B cell (primary cell): ENCODE data around the gene C14orf119. TPM values are rescaled to one million over a fixed set of nuclear protein-coding genes. Genes with fewer than 3 reads are reported as not detected.

Experiments
- ATAC-seq: fragments of 200-7000 bp; cut with Tn5 transposase; one replicate; pipeline ENCODE4 v1.10.0; 2021; ENCODE audit warnings: low read depth, mild to moderate bottlenecking, moderate number of reproducible peaks, moderate library complexity
- CTCF ChIA-PET: fragments of 350-600 bp; sonication (Branson Sonifier 250); formaldehyde crosslinking; loops from one replicate; lab custom pipeline; 2021; ENCODE audit warnings: antibody characterized with exemption, inconsistent platforms; lab: Charles Lee
- POLR2A ChIA-PET: fragments of 350-600 bp; sonication (Branson Sonifier 250); formaldehyde crosslinking; loops from one replicate; lab custom pipeline; 2021; ENCODE audit warnings: antibody characterized with exemption; lab: Charles Lee
- DNase-seq: peaks from one replicate; pipeline ENCODE4 v3.0.0; 2013
- H2AFZ ChIP-seq: 2 replicates; pipeline ENCODE4 v1.6.1; 2012; ENCODE audit warnings: mild to moderate bottlenecking, low read depth, low read length; ENCODE audit not compliant: insufficient read depth, poor library complexity, severe bottlenecking
- H3K27ac ChIP-seq, 2 donors: 1 replicate in 1 of 2; 2 replicates in 1 of 2; pipeline ENCODE4 v1.5.1; 2012 to 2013; ENCODE audit warnings: low read length in 2 of 2, mild to moderate bottlenecking in 2 of 2, moderate library complexity in 1 of 2
- H3K27me3 ChIP-seq, 4 experiments: fragments of 200-600 bp in 1 of 4; sonication (generic) in 1 of 4; replicated peaks in 1 of 4; 1 replicate in 2 of 4; 2 replicates in 2 of 4; pipeline versions ENCODE4 v1.6.1 to v1.7.0; 2013 to 2016; ENCODE audit warnings: low read length in 3 of 4, mild to moderate bottlenecking in 2 of 4, mixed read lengths in 1 of 4, moderate library complexity in 1 of 4; ENCODE audit not compliant: insufficient read depth in 4 of 4, control insufficient read depth in 3 of 4; ENCODE audit errors: control extremely low read depth in 1 of 4
- H3K36me3 ChIP-seq, 2 experiments: replicated peaks in 1 of 2; 1 replicate in 1 of 2; 2 replicates in 1 of 2; pipeline versions ENCODE4 v1.6.1 to v1.7.1; 2013; ENCODE audit warnings: low read length in 1 of 2; ENCODE audit not compliant: insufficient read depth in 2 of 2, control insufficient read depth in 1 of 2; ENCODE audit errors: control extremely low read depth in 1 of 2, extremely low read depth in 1 of 2
- H3K4me1 ChIP-seq, 2 donors: fragments of 200-600 bp in 1 of 2; sonication (generic) in 1 of 2; 1 replicate in 1 of 2; 2 replicates in 1 of 2; pipeline versions ENCODE4 v1.5.1 to v1.6.1; 2013 to 2017; ENCODE audit warnings: low read length in 2 of 2; ENCODE audit not compliant: control insufficient read depth in 2 of 2, insufficient read depth in 2 of 2
- H3K4me2 ChIP-seq: replicated peaks from 2 replicates; pipeline ENCODE3; 2012; ENCODE audit warnings: mild to moderate bottlenecking, low read depth, low read length; ENCODE audit not compliant: poor library complexity, severe bottlenecking
- H3K4me3 ChIP-seq, 5 experiments: fragments of 200-600 bp in 1 of 5; sonication (generic) in 1 of 5; 1 replicate in 3 of 5; 2 replicates in 2 of 5; pipeline versions ENCODE4 v1.5.1 to v1.7.0; 2011 to 2016; ENCODE audit warnings: low read length in 4 of 5, mild to moderate bottlenecking in 4 of 5, low read depth in 2 of 5, control low read depth in 1 of 5, moderate library complexity in 1 of 5; ENCODE audit not compliant: insufficient read depth in 1 of 5; ENCODE audit errors: control extremely low read depth in 1 of 5, extremely low read depth in 1 of 5
- H3K79me2 ChIP-seq: fragments of 200-600 bp; sonication (generic); one replicate; pipeline ENCODE4 v1.6.0; 2016; ENCODE audit warnings: low read length; ENCODE audit not compliant: control insufficient read depth, insufficient read depth
- H3K9ac ChIP-seq: fragments of 200-600 bp; sonication (generic); 2 replicates; pipeline ENCODE4 v1.6.1; 2017; ENCODE audit warnings: mild to moderate bottlenecking, low read length, moderate library complexity
- H3K9me3 ChIP-seq, 3 donors: one replicate each; pipeline versions ENCODE4 v1.6.1 to v1.7.1; 2013; ENCODE audit warnings: low read length in 2 of 3; ENCODE audit not compliant: control insufficient read depth in 2 of 3, insufficient read depth in 1 of 3; ENCODE audit errors: control extremely low read depth in 1 of 3
- H4K20me1 ChIP-seq: 2 replicates; pipeline ENCODE4 v1.6.0; 2012; ENCODE audit warnings: mild to moderate bottlenecking, low read length; ENCODE audit not compliant: insufficient read depth, control insufficient read depth, poor library complexity, severe bottlenecking
- H3K27ac Mint-ChIP-seq: one replicate; pipeline ENCODE4 v1.8.0; 2021; ENCODE audit warnings: mixed read lengths
- H3K27me3 Mint-ChIP-seq: one replicate; pipeline ENCODE4 v1.8.0; 2021; ENCODE audit warnings: mixed read lengths
- H3K4me1 Mint-ChIP-seq: one replicate; pipeline ENCODE4 v1.8.0; 2021; ENCODE audit warnings: mixed read lengths
- H3K4me3 Mint-ChIP-seq: one replicate; pipeline ENCODE4 v1.8.0; 2021; ENCODE audit warnings: mixed read lengths
- H3K9me3 Mint-ChIP-seq: one replicate; pipeline ENCODE4 v1.8.0; 2022; ENCODE audit warnings: mixed read lengths; ENCODE audit not compliant: insufficient read depth
- CTCF ChIP-seq: fragments of 200-600 bp; IDR thresholded peaks from one replicate; pipeline ENCODE4 v1.8.0; 2022; ENCODE audit warnings: antibody characterized with exemption, mild to moderate bottlenecking
- EZH2 ChIP-seq: IDR thresholded peaks from 2 replicates; pipeline ENCODE4 v1.6.1; 2012; ENCODE audit warnings: borderline replicate concordance, low read depth, mild to moderate bottlenecking, moderate library complexity, low read length; ENCODE audit not compliant: insufficient read depth, poor library complexity, severe bottlenecking
- WGBS: methylation state at CpG from one replicate; pipeline ENCODE4 v1.1.5; 2013; ENCODE audit warnings: missing lambda C conversion rate; ENCODE audit not compliant: insufficient coverage; 5-methylcytosine and 5-hydroxymethylcytosine counted together
- intact Hi-C: fragments of 100-400 bp; cut with micrococcal nuclease; formaldehyde crosslinking; loops from one replicate; pipeline ENCODE4 v1.10.0; 2022
- polyA plus RNA-seq: library from polyadenylated mRNA; depleted of rRNA; stranded (reverse); fragments of >200 nt; gene quantifications from 2 replicates; pipeline ENCODE4 v1.2.3, GENCODE V29; 2012
- total RNA-seq, 2 donors: library from RNA; stranded (reverse); fragments of 120-200 nt in 1 of 2; gene quantifications; 1 replicate in 1 of 2; 2 replicates in 1 of 2; pipeline versions ENCODE4 v1.2.3 to v1.2.4, GENCODE V29; 2013 to 2022

C14orf119 gene
- total and polyA plus RNA-seq, 2 donors (not counting 1 experiment from before 2014, with no cell fraction given): 12.2 to 30.6 TPM

DNA sequence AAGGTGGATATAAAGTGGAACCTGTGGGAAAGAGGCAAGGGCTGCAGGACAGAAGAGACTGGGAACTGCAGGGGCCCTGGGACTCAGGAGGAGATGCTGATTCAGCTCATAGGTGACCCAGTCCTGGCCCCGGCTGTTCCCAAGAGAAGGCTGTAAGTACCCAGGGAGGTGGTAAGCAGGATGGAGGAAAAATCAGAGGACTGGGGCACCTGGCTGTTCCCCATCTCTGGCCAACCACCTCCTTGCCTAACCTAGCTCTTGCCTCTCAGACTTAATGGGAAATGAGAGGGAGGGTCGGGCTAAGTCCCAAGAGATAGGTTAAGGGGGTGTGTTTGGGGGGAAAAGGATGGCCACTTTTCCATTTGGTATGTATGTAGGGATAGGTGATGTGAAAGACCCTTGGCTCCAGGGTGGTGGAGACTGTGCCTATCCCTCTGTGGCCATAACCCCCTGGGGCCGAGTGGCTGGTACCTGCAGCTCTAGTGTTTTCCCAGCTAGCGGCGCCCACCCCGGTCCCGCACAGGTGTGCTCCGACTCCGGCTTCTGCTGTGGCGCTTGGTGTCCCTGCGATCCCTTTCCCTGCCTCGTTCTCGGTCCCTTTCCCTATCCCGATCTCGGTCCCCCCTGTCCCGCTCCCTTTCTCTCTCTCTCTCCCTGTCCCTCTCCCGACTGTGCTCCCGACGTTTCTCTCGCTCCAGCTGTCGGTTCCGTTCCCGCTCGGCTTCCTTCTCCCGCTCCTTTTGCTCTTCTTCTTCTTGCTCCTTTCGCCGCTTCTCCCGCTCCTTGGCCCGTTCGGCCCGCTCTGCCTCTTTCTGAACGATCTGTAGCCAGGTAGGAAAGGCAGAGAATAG is 36.4 kb upstream of the C14orf119 start:
- H3K27ac Mint-ChIP-seq: no peak overlapping the region
- Histone ChIP-seq H3K27me3 (peaks cover 0 to 6% (median 0%) of the 10 kb centered on the region in 4 experiments), H3K4me3 (no peak overlapping the region), H3K79me2 (peaks cover 1% of the 10 kb centered on the region), H4K20me1 (peaks cover 24% of the 10 kb centered on the region), H3K9me3 (no peaks in the 10 kb centered on the region), H2AFZ (no peak overlapping the region), H3K4me1 (peaks cover 10 to 21% of the 10 kb centered on the region in 2 donors), H3K9ac (no peak overlapping the region), H3K36me3 (peaks cover 4 to 51% of the 10 kb centered on the region in 2 experiments), H3K27ac (no peak overlapping the region), H3K4me2 (no peak overlapping the region)
- intact Hi-C loops: loop anchor here (1.0 to 10.0 kb wide), 10 partner anchors 25 to 754 kb away; partner anchors contain the start of gene PSMB5
- POLR2A ChIA-PET: interaction anchor here (0.7 to 1.5 kb wide), 10 partner anchors 10 to 1281 kb away, joined by 3 to 13 read pairs (median 4); partner anchors contain the start of genes AJUBA, RBM23 and RIPK3
- DNase-seq: no peak
- peaks cover 18% of the 10 kb centered on the region for H3K4me1 Mint-ChIP-seq
- H3K4me3 Mint-ChIP-seq: no peak overlapping the region
- no peaks in the 10 kb centered on the region for H3K9me3 Mint-ChIP-seq
- H3K27me3 Mint-ChIP-seq: no peaks in the 10 kb centered on the region
- 94% methylated on average over 17 of the region's 32 CpGs for WGBS
- no peak for ATAC-seq
- TF ChIP-seq CTCF (no peak), EZH2 (no peak)
- CTCF ChIA-PET: interaction anchor here (0.6 to 19.1 kb wide), 42 partner anchors 10 to 803 kb away, joined by 3 to 1134 read pairs (median 4); partner anchors contain the start of genes ACIN1, AJUBA, C14orf119 and HAUS4
